GM12892 (cell line): ENCODE data around the gene SSR3.

Source experiments
- POLR2A ChIP-seq: IDR thresholded peaks from 2 replicates; pipeline ENCODE4 v1.6.1; 2011; ENCODE audit warnings: low read depth, low read length, control low read depth
- POLR2AphosphoS5 ChIP-seq: IDR thresholded peaks from 2 replicates; pipeline ENCODE4 v1.6.1; 2011; ENCODE audit warnings: low read depth, low read length, control low read depth
- TAF1 ChIP-seq: IDR thresholded peaks from 2 replicates; pipeline ENCODE4 v1.6.1; 2011; ENCODE audit warnings: low read depth, mild to moderate bottlenecking, control low read depth, low read length, borderline replicate concordance

DNA sequence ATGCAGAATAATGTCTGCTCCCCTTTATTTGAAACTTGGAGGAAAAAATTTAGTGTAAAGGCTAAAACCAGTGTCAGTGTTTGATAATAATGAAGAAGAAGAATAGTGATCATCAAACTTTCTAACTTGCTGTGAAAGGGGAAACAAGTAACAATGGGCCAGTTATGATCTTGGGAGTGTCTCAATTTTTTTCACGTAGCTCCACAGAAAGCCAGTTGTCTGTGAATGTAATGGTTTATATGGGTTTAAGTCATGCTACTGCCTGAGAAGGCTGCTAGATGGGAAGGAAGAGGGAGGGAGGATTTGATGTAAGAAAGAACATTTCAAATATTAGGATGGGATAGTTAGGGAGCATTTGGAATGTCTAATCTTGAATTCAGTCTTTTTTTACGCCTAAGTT, 21.1 kb upstream of the SSR3 start:
- TF ChIP-seq POLR2A: no peak
- no peak for TF ChIP-seq TAF1
- no peak for TF ChIP-seq POLR2AphosphoS5
